22Rv1 (cell line): ENCODE measurements around the gene HEBP2.

Source experiments
- H3K27ac ChIP-seq: fragments of 450-650 bp; 2 replicates; pipeline ENCODE4 v1.5.1; 2017
- ZFX ChIP-seq: fragments of 450-650 bp; IDR thresholded peaks from 2 replicates; pipeline ENCODE4 v1.6.1; 2017; ENCODE audit warnings: antibody characterized with exemption, borderline replicate concordance
- TF ChIP-seq, protein P1 (sequence below): fragments of 450-650 bp; IDR thresholded peaks from 2 replicates; pipeline ENCODE4 v1.5.1; 2017; ENCODE audit warnings: mild to moderate bottlenecking

The HEBP2 gene

DNA sequence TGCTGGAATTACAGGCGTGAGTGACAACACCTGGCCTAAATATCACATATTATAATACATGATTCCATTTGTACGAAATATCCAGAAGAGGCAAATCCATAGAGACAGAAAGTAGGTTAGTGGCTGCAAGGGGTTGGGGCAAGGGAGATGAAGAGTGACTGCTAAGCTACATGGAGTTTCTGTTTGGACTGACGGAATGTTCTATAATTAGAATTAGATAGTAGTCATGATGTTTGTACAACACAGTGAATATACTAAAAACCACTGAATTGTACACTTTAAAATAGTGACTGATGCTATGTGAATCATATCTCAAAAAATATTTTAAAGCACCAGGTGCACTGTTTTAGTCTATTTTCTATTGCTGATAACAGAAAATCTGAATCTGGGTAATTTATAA, 3.7 kb upstream of the HEBP2 start:
- peak overlapping the region; percentile 89 for H3K27ac ChIP-seq
- TF ChIP-seq ZFX = no peak
- TF ChIP-seq, protein P1, sequence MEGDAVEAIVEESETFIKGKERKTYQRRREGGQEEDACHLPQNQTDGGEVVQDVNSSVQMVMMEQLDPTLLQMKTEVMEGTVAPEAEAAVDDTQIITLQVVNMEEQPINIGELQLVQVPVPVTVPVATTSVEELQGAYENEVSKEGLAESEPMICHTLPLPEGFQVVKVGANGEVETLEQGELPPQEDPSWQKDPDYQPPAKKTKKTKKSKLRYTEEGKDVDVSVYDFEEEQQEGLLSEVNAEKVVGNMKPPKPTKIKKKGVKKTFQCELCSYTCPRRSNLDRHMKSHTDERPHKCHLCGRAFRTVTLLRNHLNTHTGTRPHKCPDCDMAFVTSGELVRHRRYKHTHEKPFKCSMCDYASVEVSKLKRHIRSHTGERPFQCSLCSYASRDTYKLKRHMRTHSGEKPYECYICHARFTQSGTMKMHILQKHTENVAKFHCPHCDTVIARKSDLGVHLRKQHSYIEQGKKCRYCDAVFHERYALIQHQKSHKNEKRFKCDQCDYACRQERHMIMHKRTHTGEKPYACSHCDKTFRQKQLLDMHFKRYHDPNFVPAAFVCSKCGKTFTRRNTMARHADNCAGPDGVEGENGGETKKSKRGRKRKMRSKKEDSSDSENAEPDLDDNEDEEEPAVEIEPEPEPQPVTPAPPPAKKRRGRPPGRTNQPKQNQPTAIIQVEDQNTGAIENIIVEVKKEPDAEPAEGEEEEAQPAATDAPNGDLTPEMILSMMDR = no peak

DNA sequence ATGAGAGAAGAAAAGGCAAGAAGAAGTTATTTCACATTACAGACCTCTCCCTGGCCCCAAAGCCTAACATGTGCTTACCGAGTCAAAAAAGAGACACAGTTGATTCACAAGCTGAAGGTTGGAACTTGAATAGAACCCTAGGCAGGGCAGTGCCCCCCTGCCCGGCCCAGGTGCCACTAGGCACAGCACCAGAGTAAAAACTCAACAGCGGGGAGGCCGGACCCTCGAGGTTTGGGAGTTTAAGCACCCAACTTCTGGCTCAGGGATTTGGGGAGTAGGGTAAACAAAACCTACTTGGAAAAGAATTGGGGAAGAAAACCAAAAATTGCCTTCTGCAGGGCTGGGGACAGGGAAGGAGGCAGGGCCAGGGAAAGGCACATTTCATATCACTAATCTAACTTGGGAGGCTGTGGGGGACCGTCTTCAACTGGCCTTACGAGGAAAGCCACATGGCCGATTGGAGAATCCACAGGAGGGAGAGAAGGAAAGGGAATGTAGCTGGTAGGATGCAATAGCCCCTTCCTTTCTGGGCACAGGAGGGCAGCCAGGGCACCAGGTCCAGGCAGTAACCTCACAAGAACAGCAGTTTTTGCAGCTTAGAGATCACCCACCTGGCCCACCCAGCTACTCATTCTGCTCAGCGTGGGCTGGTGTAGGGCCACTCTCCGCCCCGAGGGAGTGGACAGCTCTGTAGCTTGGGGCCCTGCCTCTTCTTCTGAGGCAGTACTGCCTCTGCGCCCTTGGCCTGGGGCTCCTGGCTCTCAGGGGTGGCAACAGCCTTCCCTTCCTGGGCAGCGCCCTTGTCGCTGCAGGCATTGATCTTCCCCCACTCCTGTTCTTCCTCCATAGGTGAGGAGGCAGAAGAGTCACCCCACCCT, 1.8 kb upstream of the HEBP2 start:
- no peak for TF ChIP-seq ZFX
- TF ChIP-seq, protein P1 = no peak

DNA sequence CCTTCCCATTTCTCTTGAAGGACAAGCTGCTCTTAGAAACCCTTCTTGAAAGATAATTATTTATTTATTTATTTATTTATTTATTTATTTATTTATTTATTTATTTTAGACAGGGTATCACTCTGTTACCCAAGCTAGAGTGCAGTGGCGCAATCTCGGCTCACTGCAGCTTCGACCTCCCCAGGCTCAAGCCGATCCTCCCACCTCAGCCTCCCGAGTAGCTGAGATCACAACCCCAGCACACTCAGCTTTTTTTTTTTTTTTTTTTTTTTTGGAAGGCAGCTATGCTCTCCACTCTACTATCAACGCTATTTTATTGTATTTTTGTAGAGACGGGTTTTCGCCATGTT, 1.2 kb upstream of the HEBP2 start:
- H3K27ac ChIP-seq = peak overlapping the region; percentile 89
- TF ChIP-seq, protein P1 = no peak
- TF ChIP-seq ZFX = no peak

More for the DNA sequence above, 1.8 kb upstream of the HEBP2 start:
- peak overlapping the region; percentile 89 for H3K27ac ChIP-seq

DNA sequence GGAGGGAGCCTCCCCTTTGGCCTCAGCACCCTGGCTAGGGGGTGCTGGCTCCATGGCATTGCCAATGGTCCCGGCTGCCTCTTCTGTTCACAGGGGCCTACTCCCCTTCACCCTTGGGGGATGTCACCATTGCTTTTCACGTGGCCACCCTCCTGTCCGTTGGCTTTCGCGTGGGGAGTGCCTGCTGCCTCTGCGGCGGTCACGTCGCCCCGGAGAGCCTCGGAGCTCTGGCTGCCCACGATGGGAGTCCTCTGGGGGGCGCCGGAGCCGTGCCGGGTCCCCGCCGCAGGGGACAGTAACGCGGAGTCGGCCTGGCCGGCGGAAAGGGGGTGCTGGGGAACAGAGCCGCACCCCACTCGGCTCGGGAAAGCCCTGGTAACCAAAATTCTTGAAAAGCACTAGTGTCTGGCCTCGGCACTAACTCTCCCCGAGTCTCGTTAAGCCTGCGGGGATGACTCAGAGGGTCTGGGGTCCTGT, 661 bp upstream of the HEBP2 start:
- H3K27ac ChIP-seq = peak overlapping the region; percentile 89
- TF ChIP-seq, protein P1 = no peak

DNA sequence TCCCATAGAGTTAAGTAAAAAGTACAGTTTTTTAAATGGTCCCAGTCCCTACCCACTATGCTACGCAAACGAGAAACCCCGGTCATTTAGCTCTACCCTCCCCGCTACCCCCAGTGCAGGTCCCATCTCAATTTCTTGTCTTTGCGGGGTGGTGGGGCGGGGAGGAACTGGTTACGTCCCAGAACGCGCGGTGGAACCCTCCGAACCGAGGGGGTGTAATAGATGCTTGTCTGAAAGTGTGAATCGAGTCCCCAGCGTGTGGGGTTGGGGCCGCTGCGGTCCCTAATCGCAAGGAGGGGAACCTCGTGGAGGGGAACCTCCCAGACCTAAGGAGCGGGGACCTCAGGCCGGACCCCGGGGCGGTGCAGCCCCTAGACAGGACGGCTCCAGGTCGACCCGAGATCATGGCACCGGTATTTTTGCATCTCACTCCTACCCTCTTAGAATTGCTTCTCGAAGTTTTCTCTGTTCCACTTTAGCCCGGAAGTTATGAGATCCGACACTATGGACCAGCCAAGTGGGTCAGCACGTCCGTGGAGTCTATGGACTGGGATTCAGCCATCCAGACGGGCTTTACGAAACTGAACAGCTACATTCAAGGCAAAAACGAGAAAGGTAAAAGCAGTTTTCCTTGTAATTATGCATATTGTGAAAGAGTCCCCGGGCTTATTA, 779 bp downstream of the HEBP2 start:
- peak overlapping the region; percentile 89 for H3K27ac ChIP-seq
- TF ChIP-seq, protein P1 = no peak
- no peak for TF ChIP-seq ZFX

DNA sequence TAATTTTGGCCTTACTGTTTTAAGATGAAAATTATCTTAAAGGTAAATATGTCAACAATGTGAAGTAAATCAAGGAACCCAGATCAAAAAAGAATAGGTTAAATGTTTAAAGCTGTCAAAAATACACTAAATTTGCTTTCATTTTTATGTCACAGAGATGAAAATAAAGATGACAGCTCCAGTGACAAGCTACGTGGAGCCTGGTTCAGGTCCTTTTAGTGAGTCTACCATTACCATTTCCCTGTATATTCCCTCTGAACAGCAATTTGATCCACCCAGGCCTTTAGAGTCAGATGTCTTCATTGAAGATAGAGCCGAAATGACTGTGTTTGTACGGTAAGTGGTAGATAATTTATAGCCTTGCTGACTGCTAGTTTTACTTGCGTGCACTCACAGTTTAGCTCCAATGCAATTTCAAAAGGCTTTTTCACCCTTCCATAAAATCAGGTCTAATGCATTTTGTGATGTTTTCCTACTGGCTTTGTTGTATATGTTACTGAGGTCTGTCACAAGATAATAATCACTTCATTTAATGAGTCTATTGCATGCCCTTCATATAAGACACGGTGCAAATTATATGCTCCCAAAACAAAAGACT, 1.9 kb downstream of the HEBP2 start:
- no peak for TF ChIP-seq ZFX
- TF ChIP-seq, protein P1 = no peak
- peak overlapping the region; percentile 89 for H3K27ac ChIP-seq
